GM12873 (cell line): ENCODE data around the gene TMA7.

Source experiments
- CTCF ChIP-seq: IDR thresholded peaks from 2 replicates; pipeline ENCODE4 v1.5.1; 2012; ENCODE audit warnings: low read depth, mild to moderate bottlenecking, moderate library complexity, low read length, control low read depth; ENCODE audit not compliant: insufficient read depth; ENCODE audit errors: missing control alignments

TMA7 gene

GRCh38 chr3:48446043-48446424 is 6.0 kb downstream of the TMA7 start:
- no peak for TF ChIP-seq CTCF

- no peak for TF ChIP-seq CTCF
These were observed 6.6 kb downstream of the TMA7 start, which contains the start of gene ATRIP for GRCh38 chr3:48446425-48447193. TSS of gene ATRIP (plus strand) at chr3:48446737. CDS start at chr3:48446846, 109 bp downstream.

GRCh38 chr3:48451270-48451669 is 11.2 kb downstream of the TMA7 start:
- TF ChIP-seq CTCF: no peak

GRCh38 chr3:48456456-48456855 is 16.4 kb downstream of the TMA7 start:
- no peak for TF ChIP-seq CTCF

GRCh38 chr3:48459331-48459730 is 19.3 kb downstream of the TMA7 start:
- TF ChIP-seq CTCF: no peak

GRCh38 chr3:48459773-48460516 is 19.9 kb downstream of the TMA7 start:
- TF ChIP-seq CTCF: no peak

GRCh38 chr3:48460517-48460902 is 20.5 kb downstream of the TMA7 start:
- TF ChIP-seq CTCF: no peak
